ENCODE measurements around the gene HOXA10. TPM values are rescaled to one million over a fixed set of nuclear protein-coding genes. Genes with fewer than 3 reads are reported as not detected.

Gene HOXA10
- total RNA-seq, 2 experiments from 2014 or later: not detected

- Mint-ChIP-seq H3K4me3 (peak overlapping the region; percentile 87), H3K4me1 (ENCODE audit: low read depth) (peaks cover 46% of the 10 kb centered on the region), H3K27me3 (peaks cover 93% of the 10 kb centered on the region), H3K36me3 (ENCODE audit: low read depth) (peaks cover 2% of the 10 kb centered on the region), H3K9me3 (no peaks in the 10 kb centered on the region), H3K27ac (peak overlapping the region; percentile 42)
- intact Hi-C loops (cut with DNase I, micrococcal nuclease): loop anchor here (1.0 to 10.0 kb wide), 13 partner anchors 306 to 1308 kb away; partner anchors contain the start of gene SNX10 (in 1 of the 2)
- Histone ChIP-seq H3K27ac (ENCODE audit: low read depth in 1 of 2, low read length in 2 of 2) (no peak overlapping the region), H3K4me1 (ENCODE audit: insufficient read depth, low read length) (peaks cover 57% of the 10 kb centered on the region), H3K36me3 (ENCODE audit: insufficient read depth, low read length) (no peaks in the 10 kb centered on the region), H3K27me3 (ENCODE audit: control insufficient read depth in 1 of 2, insufficient read depth in 2 of 2, low read length in 2 of 2) (peaks cover 82 to 94% of the 10 kb centered on the region in 2 experiments), H3K4me3 (ENCODE audit: low read length) (peak overlapping the region; percentile 60), H3K9me3 (ENCODE audit: control insufficient read depth in 1 of 2, insufficient read depth in 1 of 2, low read length in 2 of 2) (peaks cover 0 to 64% of the 10 kb centered on the region in 2 experiments)
- DNase-seq (peak; percentile 72 to 92 (median 80)), ATAC-seq (ENCODE audit: poor library complexity) (peak; percentile 81)
- ChIA-PET POLR2A (interaction anchor here (0.6 to 1.6 kb wide), 10 partner anchors 10 to 1267 kb away, joined by 3 to 8 read pairs (median 4); no protein-coding TSS in a partner anchor), CTCF (interaction anchor here (0.6 to 3.7 kb wide), 31 partner anchors 8 to 1271 kb away, joined by 3 to 51 read pairs (median 5); partner anchors contain the start of genes HOXA11 and HOXA3)
- TF ChIP-seq CTCF (IDR thresholded peaks at IDR 0.05): peak; percentile 100
These were observed 13.4 kb downstream of the HOXA10 start for GRCh38 chr7:27160546-27161213.

GRCh38 chr7:27160145-27160545, 14.0 kb downstream of the HOXA10 start:
- Mint-ChIP-seq H3K4me3 (peak overlapping the region; percentile 73), H3K36me3 (ENCODE audit: low read depth) (no peaks in the 10 kb centered on the region), H3K27me3 (peaks cover 94% of the 10 kb centered on the region), H3K9me3 (no peaks in the 10 kb centered on the region), H3K4me1 (ENCODE audit: low read depth) (peaks cover 48% of the 10 kb centered on the region), H3K27ac (no peak overlapping the region)
- Histone ChIP-seq H3K9me3 (ENCODE audit: control insufficient read depth in 1 of 2, insufficient read depth in 1 of 2, low read length in 2 of 2) (peaks cover 0 to 64% of the 10 kb centered on the region in 2 experiments), H3K4me1 (ENCODE audit: insufficient read depth, low read length) (peaks cover 57% of the 10 kb centered on the region), H3K27me3 (ENCODE audit: control insufficient read depth in 1 of 2, insufficient read depth in 2 of 2, low read length in 2 of 2) (peaks cover 82 to 94% of the 10 kb centered on the region in 2 experiments), H3K36me3 (ENCODE audit: insufficient read depth, low read length) (no peaks in the 10 kb centered on the region), H3K27ac (ENCODE audit: low read depth in 1 of 2, low read length in 2 of 2) (no peak overlapping the region), H3K4me3 (ENCODE audit: low read length) (peak overlapping the region; percentile 60)
- ChIA-PET POLR2A (no interaction called here), CTCF (interaction anchor here (1.0 to 3.7 kb wide), 21 partner anchors 8 to 1068 kb away, joined by 3 to 51 read pairs (median 6); partner anchors contain the start of gene HOXA3)
- intact Hi-C loops (cut with DNase I, micrococcal nuclease): loop anchor here (1.0 to 10.0 kb wide), 8 partner anchors 307 to 1308 kb away; partner anchors contain the start of gene SNX10 (in 1 of the 2)
- DNase-seq (peak in 3 of 14 experiments; percentile 39 to 51 (median 45)), ATAC-seq (ENCODE audit: poor library complexity) (peak; percentile 33)
- no peak for TF ChIP-seq CTCF (IDR thresholded peaks at IDR 0.05)

GRCh38 chr7:27159266-27160144, 14.6 kb downstream of the HOXA10 start:
- POLR2A ChIA-PET: interaction anchor here (1.8 kb wide), 1 partner anchor 9 kb away, joined by 5 read pairs; no protein-coding TSS in a partner anchor
- peaks cover 57% of the 10 kb centered on the region for H3K4me1 ChIP-seq (ENCODE audit: insufficient read depth, low read length)
- ATAC-seq (ENCODE audit: poor library complexity): no peak
- CTCF ChIA-PET: interaction anchor here (1.0 to 1.6 kb wide), 6 partner anchors 9 to 790 kb away, joined by 3 to 12 read pairs (median 4); no protein-coding TSS in a partner anchor
- peak overlapping the region; percentile 73 for H3K4me3 Mint-ChIP-seq
- TF ChIP-seq CTCF (IDR thresholded peaks at IDR 0.05): no peak
- peaks cover 82 to 94% of the 10 kb centered on the region in 2 experiments for H3K27me3 ChIP-seq (ENCODE audit: control insufficient read depth in 1 of 2, insufficient read depth in 2 of 2, low read length in 2 of 2)
- H3K27ac ChIP-seq (ENCODE audit: low read depth in 1 of 2, low read length in 2 of 2): no peak overlapping the region
- intact Hi-C loops (cut with DNase I, micrococcal nuclease): loop anchor here (1.0 to 10.0 kb wide), 9 partner anchors 307 to 1307 kb away; partner anchors contain the start of genes CBX3 (in 1 of the 2), HNRNPA2B1 (in 1 of the 2) and SNX10 (in 1 of the 2)
- peak in 2 of 14 experiments; percentile 15 to 32 for DNase-seq
- H3K36me3 Mint-ChIP-seq (ENCODE audit: low read depth): no peaks in the 10 kb centered on the region
- H3K27me3 Mint-ChIP-seq: peaks cover 96% of the 10 kb centered on the region
- H3K4me1 Mint-ChIP-seq (ENCODE audit: low read depth): peaks cover 55% of the 10 kb centered on the region
- peaks cover 0 to 64% of the 10 kb centered on the region in 2 experiments for H3K9me3 ChIP-seq (ENCODE audit: control insufficient read depth in 1 of 2, insufficient read depth in 1 of 2, low read length in 2 of 2)
- H3K4me3 ChIP-seq (ENCODE audit: low read length): no peak overlapping the region
- H3K36me3 ChIP-seq (ENCODE audit: insufficient read depth, low read length): no peaks in the 10 kb centered on the region
- peak overlapping the region; percentile 37 for H3K27ac Mint-ChIP-seq
- H3K9me3 Mint-ChIP-seq: no peaks in the 10 kb centered on the region
